ENCODE data around the gene CCDC7.

CCDC7 gene

GRCh38 chr10:32446536-32447406, 831 bp downstream of the CCDC7 start:
- H3K79me2 ChIP-seq (ENCODE audit: insufficient read depth, low read length) = peaks cover 20% of the 10 kb centered on the region
- H3K4me2 ChIP-seq (ENCODE audit: insufficient read depth, low read length) = peak overlapping the region; percentile 64
- no peaks in the 10 kb centered on the region for H4K20me1 ChIP-seq (ENCODE audit: insufficient read depth, low read length)
- peaks cover 3% of the 10 kb centered on the region for H3K36me3 ChIP-seq (ENCODE audit: insufficient read depth, low read length)
- H3K9me3 ChIP-seq (ENCODE audit: insufficient read depth, low read length, severe bottlenecking) = no peaks in the 10 kb centered on the region
- H3K9ac ChIP-seq (ENCODE audit: low read depth, low read length) = peak overlapping the region; percentile 89
- DNase-seq = peak; percentile 25
- no peaks in the 10 kb centered on the region for H3K27me3 ChIP-seq (ENCODE audit: insufficient read depth, low read length, poor library complexity)
- peaks cover 16% of the 10 kb centered on the region for H3K4me1 ChIP-seq (ENCODE audit: insufficient read depth, low read length)
- ATAC-seq (ENCODE audit: insufficient read depth, low read depth) = peak; percentile 13
- H3K27ac ChIP-seq (ENCODE audit: low read length) = peak overlapping the region; percentile 97
- peak overlapping the region; percentile 77 for H2AFZ ChIP-seq (ENCODE audit: low read depth, low read length)
- TF ChIP-seq CTCF (IDR thresholded peaks at IDR 0.05; ENCODE audit: borderline replicate concordance, extremely low read depth, low read length, poor library complexity, severe bottlenecking) (no peak), EZH2 (IDR thresholded peaks at IDR 0.05; ENCODE audit: borderline replicate concordance, low read depth, low read length, severe bottlenecking) (no peak)
- H3K4me3 ChIP-seq (ENCODE audit: low read depth in 1 of 2, low read length in 2 of 2) = peak overlapping the region; percentile 63 to 68

DNA sequence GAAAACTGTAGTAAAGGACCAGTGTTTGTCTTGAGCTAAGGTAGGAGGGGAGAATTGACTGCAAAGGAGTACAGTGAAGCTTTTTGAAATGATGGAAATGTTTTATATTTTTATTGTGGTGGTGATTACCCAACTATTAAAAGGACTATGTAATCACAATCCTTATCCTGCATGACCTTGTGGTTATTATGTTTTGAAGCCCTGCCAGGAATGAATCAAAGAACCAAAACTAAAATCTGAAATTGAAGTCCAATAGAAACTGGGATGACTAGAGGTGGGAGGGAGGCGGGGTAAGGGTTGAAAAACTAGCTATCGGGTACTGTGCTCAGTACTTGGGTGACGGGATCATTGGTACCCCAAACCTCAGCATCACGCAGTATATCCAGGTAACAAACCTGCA, 8.2 kb downstream of the CCDC7 start:
- Histone ChIP-seq H3K4me3 (ENCODE audit: low read depth in 1 of 2, low read length in 2 of 2) (no peak overlapping the region), H3K27me3 (ENCODE audit: insufficient read depth, low read length, poor library complexity) (no peaks in the 10 kb centered on the region), H4K20me1 (ENCODE audit: insufficient read depth, low read length) (no peaks in the 10 kb centered on the region), H3K79me2 (ENCODE audit: insufficient read depth, low read length) (no peaks in the 10 kb centered on the region), H3K27ac (ENCODE audit: low read length) (no peak overlapping the region), H3K4me2 (ENCODE audit: insufficient read depth, low read length) (no peak overlapping the region), H2AFZ (ENCODE audit: low read depth, low read length) (no peak overlapping the region), H3K9ac (ENCODE audit: low read depth, low read length) (no peak overlapping the region), H3K9me3 (ENCODE audit: insufficient read depth, low read length, severe bottlenecking) (no peaks in the 10 kb centered on the region), H3K36me3 (ENCODE audit: insufficient read depth, low read length) (peaks cover 25% of the 10 kb centered on the region), H3K4me1 (ENCODE audit: insufficient read depth, low read length) (peaks cover 13% of the 10 kb centered on the region)
- no peak for ATAC-seq (ENCODE audit: insufficient read depth, low read depth)
- no peak for TF ChIP-seq EZH2 (IDR thresholded peaks at IDR 0.05; ENCODE audit: borderline replicate concordance, low read depth, low read length, severe bottlenecking)
- no peak for TF ChIP-seq CTCF (IDR thresholded peaks at IDR 0.05; ENCODE audit: borderline replicate concordance, extremely low read depth, low read length, poor library complexity, severe bottlenecking)
- DNase-seq = no peak

DNA sequence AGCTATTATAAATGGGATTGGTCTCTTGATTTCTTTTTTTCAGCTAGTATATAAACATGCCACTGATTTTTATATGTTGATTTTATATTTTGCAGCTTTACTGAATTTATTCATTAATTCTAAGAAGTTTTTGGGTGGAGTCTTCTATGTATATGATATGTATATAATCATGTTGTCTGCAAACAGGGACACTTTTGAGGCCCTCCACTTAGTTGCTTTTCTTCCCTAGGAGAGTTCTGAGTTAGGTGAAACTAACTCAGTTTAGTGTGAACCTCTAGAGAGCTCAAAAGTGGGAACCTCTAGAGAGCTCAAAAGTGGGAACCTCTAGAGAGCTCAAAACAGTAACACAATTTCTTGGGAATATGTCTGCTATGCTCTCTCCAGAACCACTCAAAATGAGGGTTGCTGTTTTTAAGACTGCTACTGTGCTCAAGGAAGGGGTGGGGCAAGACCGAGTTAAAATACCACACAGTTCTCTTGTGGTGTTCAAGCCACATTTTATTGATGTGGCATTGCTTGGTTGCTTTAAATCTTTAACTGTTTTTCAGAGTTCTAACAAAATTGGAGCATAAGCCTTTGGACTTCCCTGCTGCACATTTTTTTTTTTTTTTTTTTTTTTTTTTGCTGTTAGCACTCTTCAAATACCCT, 13.2 kb downstream of the CCDC7 start:
- ATAC-seq (ENCODE audit: insufficient read depth, low read depth) = peak; percentile 100
- H3K9ac ChIP-seq (ENCODE audit: low read depth, low read length) = peak overlapping the region; percentile 32

More for the DNA sequence above, 13.2 kb downstream of the CCDC7 start:
- 0 out of 2 replicates have a peak, but pooled peaks cover 2% of the 10 kb centered on the region for H3K79me2 ChIP-seq (ENCODE audit: insufficient read depth, low read length)
- peaks cover 29% of the 10 kb centered on the region for H3K4me1 ChIP-seq (ENCODE audit: insufficient read depth, low read length)
- peaks cover 7% of the 10 kb centered on the region for H3K36me3 ChIP-seq (ENCODE audit: insufficient read depth, low read length)
- H3K4me3 ChIP-seq (ENCODE audit: low read depth in 1 of 2, low read length in 2 of 2) = no peak overlapping the region
- H2AFZ ChIP-seq (ENCODE audit: low read depth, low read length) = peak overlapping the region; percentile 66
- H3K27ac ChIP-seq (ENCODE audit: low read length) = peak overlapping the region; percentile 82
- no peaks in the 10 kb centered on the region for H3K27me3 ChIP-seq (ENCODE audit: insufficient read depth, low read length, poor library complexity)
- no peaks in the 10 kb centered on the region for H3K9me3 ChIP-seq (ENCODE audit: insufficient read depth, low read length, severe bottlenecking)
- DNase-seq = peak; percentile 80
- no peak for TF ChIP-seq EZH2 (IDR thresholded peaks at IDR 0.05; ENCODE audit: borderline replicate concordance, low read depth, low read length, severe bottlenecking)
- TF ChIP-seq CTCF (IDR thresholded peaks at IDR 0.05; ENCODE audit: borderline replicate concordance, extremely low read depth, low read length, poor library complexity, severe bottlenecking) = no peak
- H4K20me1 ChIP-seq (ENCODE audit: insufficient read depth, low read length) = no peaks in the 10 kb centered on the region
- H3K4me2 ChIP-seq (ENCODE audit: insufficient read depth, low read length) = peak overlapping the region; percentile 59
